ENCODE results near the gene OPN3. TPM values are rescaled to one million over a fixed set of nuclear protein-coding genes. Genes with fewer than 3 reads are reported as not detected.

OPN3 gene
- total RNA-seq, 4 donors from 2014 or later: 4.6 to 9.6 (median 5.8) TPM

DNA sequence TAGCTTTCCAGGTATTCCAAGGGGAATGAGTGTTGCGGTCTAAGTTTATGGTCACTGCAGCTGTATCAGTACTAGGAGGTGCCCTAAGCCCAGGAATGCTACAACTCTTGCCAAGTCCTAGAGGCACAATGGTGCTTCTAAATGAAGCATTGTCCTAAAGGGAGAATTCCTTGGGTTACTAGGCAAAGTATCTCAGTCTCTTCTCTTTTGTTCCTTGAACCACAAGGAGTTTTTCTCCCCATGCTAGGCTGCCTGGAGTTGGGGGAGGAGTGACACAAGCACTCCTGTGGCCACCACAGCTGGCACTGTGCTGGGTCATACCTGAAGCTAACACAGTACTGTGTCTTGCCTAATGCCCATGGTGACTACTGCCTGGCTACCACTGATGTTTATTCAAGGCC, 57.2 kb downstream of the OPN3 start:
- ATAC-seq (no peak), DNase-seq (no peak)
- H3K27ac ChIP-seq: no peak overlapping the region
- no peaks in the 10 kb centered on the region for H3K36me3 ChIP-seq
- in situ Hi-C loops (cut with MboI; ENCODE audit: low sequenced_read_pairs in 4 of 4): no loop called here
- no peaks in the 10 kb centered on the region for H3K4me1 ChIP-seq
- intact Hi-C loops (cut with DNase I; ENCODE audit: low total_unique reads): no loop called here
- no peaks in the 10 kb centered on the region for H3K9me3 ChIP-seq
- H3K4me3 ChIP-seq: no peak overlapping the region
- H3K27me3 ChIP-seq: no peaks in the 10 kb centered on the region
- TF ChIP-seq, protein P1, sequence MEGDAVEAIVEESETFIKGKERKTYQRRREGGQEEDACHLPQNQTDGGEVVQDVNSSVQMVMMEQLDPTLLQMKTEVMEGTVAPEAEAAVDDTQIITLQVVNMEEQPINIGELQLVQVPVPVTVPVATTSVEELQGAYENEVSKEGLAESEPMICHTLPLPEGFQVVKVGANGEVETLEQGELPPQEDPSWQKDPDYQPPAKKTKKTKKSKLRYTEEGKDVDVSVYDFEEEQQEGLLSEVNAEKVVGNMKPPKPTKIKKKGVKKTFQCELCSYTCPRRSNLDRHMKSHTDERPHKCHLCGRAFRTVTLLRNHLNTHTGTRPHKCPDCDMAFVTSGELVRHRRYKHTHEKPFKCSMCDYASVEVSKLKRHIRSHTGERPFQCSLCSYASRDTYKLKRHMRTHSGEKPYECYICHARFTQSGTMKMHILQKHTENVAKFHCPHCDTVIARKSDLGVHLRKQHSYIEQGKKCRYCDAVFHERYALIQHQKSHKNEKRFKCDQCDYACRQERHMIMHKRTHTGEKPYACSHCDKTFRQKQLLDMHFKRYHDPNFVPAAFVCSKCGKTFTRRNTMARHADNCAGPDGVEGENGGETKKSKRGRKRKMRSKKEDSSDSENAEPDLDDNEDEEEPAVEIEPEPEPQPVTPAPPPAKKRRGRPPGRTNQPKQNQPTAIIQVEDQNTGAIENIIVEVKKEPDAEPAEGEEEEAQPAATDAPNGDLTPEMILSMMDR (IDR thresholded peaks at IDR 0.05 in 4 of 5, conservative IDR thresholded peaks at IDR 0.05 in 1 of 5): no peak
- no peak for TF ChIP-seq POLR2A (IDR thresholded peaks at IDR 0.05)

DNA sequence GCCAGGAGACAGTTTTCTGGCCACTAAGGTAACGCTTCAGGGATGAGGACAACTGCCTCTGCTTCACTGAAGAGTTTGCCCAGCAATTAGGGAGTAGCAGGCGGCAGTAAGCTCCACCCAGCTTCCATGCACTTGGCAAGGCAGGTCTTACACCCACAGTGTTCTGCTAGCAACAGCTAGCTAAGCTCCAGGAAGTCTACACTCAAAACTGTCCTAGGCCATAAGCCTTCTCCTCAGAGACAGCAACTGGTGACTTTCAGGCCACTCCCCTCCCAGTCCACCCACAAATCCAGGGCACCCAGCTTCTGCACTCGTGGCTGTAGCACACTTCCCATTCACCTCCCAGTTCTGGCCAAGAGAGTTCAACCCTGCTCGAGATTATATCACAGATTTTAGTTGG, 60.7 kb downstream of the OPN3 start:
- no peak overlapping the region for H3K27ac ChIP-seq
- ATAC-seq (no peak), DNase-seq (no peak)
- in situ Hi-C loops (cut with MboI; ENCODE audit: low sequenced_read_pairs in 4 of 4) (no loop called here), intact Hi-C loops (cut with DNase I; ENCODE audit: low total_unique reads) (no loop called here)
- no peak overlapping the region for H3K4me3 ChIP-seq
- TF ChIP-seq, protein P1 (IDR thresholded peaks at IDR 0.05 in 4 of 5, conservative IDR thresholded peaks at IDR 0.05 in 1 of 5): no peak
- no peak for TF ChIP-seq POLR2A (IDR thresholded peaks at IDR 0.05)
- no peaks in the 10 kb centered on the region for H3K4me1 ChIP-seq
- H3K36me3 ChIP-seq: no peaks in the 10 kb centered on the region
- no peaks in the 10 kb centered on the region for H3K27me3 ChIP-seq
- no peaks in the 10 kb centered on the region for H3K9me3 ChIP-seq

DNA sequence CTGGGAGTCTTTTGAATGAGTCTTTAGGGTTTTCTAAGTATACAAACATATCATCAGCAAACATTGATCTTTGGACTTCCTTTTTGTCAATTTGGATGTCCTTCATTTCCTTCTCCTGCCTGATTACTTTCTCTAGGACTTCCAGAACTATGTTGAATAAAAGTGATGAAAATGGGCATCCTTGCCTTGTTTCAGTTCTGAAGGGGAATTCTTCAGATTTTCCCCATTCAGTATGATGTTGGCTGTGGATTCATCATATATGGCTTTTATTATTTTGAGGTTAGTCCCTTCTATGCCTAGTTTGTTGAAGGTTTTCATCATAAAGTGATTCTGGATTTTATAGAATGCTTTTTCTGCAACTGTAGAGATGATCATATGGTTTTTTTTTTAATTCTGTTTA, 66.0 kb downstream of the OPN3 start:
- H3K4me3 ChIP-seq: no peak overlapping the region
- no peaks in the 10 kb centered on the region for H3K4me1 ChIP-seq
- TF ChIP-seq POLR2A (IDR thresholded peaks at IDR 0.05): no peak
- TF ChIP-seq, protein P1 (IDR thresholded peaks at IDR 0.05 in 4 of 5, conservative IDR thresholded peaks at IDR 0.05 in 1 of 5): no peak
- in situ Hi-C loops (cut with MboI; ENCODE audit: low sequenced_read_pairs in 4 of 4) (no loop called here), intact Hi-C loops (cut with DNase I; ENCODE audit: low total_unique reads) (no loop called here)
- no peak overlapping the region for H3K27ac ChIP-seq
- ATAC-seq (no peak), DNase-seq (no peak)
- no peaks in the 10 kb centered on the region for H3K36me3 ChIP-seq
- no peaks in the 10 kb centered on the region for H3K9me3 ChIP-seq
- no peaks in the 10 kb centered on the region for H3K27me3 ChIP-seq

DNA sequence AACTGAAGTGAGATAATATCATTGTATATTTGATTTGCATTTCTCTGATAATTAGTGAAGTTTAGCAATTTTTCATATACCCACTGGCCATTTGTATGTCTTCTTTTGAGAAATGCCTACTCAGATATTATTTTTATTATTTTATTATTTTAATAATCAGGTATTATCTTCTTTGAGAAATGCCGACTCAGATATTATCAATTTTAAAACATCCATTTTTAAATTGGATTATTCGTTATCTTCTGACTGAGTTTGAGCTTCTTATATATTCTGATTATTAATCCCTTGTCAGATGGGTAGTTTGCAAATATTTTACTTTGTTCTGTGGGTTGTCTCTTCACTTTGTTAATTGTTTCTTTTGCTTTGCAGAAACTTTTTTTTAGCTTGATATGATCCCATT, 70.3 kb downstream of the OPN3 start:
- H3K36me3 ChIP-seq: no peaks in the 10 kb centered on the region
- H3K9me3 ChIP-seq: no peaks in the 10 kb centered on the region
- in situ Hi-C loops (cut with MboI; ENCODE audit: low sequenced_read_pairs in 4 of 4): no loop called here
- no peaks in the 10 kb centered on the region for H3K27me3 ChIP-seq
- intact Hi-C loops (cut with DNase I; ENCODE audit: low total_unique reads): no loop called here
- TF ChIP-seq POLR2A (IDR thresholded peaks at IDR 0.05): no peak
- TF ChIP-seq, protein P1 (IDR thresholded peaks at IDR 0.05 in 4 of 5, conservative IDR thresholded peaks at IDR 0.05 in 1 of 5): no peak
- no peaks in the 10 kb centered on the region for H3K4me1 ChIP-seq
- no peak for ATAC-seq
- DNase-seq: no peak
- H3K27ac ChIP-seq: no peak overlapping the region
- H3K4me3 ChIP-seq: no peak overlapping the region

DNA sequence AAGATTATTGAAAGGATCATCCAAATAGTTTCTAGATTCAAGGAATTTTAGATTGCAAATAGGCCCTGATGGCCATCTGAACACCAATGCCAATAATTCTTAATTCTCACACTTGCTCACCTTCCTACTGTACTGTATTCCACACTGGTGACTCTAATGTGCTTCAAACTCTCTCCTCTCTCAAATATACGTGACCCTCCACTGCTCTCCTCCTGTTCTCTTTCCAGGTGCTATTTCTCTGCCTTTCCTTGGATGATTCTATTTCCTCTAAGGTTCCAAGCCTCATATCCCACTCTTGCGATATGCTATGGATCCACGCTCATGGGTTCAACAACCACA, 79.4 kb downstream of the OPN3 start:
- DNase-seq (no peak), ATAC-seq (no peak)
- H3K9me3 ChIP-seq: no peaks in the 10 kb centered on the region
- no peaks in the 10 kb centered on the region for H3K4me1 ChIP-seq
- in situ Hi-C loops (cut with MboI; ENCODE audit: low sequenced_read_pairs in 4 of 4): no loop called here
- H3K4me3 ChIP-seq: no peak overlapping the region
- no peaks in the 10 kb centered on the region for H3K36me3 ChIP-seq
- no peaks in the 10 kb centered on the region for H3K27me3 ChIP-seq
- TF ChIP-seq POLR2A (IDR thresholded peaks at IDR 0.05): no peak
- TF ChIP-seq, protein P1 (IDR thresholded peaks at IDR 0.05 in 4 of 5, conservative IDR thresholded peaks at IDR 0.05 in 1 of 5): no peak
- no peak overlapping the region for H3K27ac ChIP-seq
- intact Hi-C loops (cut with DNase I; ENCODE audit: low total_unique reads): no loop called here
